HG02571 (cell line): ENCODE results near the gene TESMIN.

ENCODE experiments used
- ATAC-seq: cut with Tn5 transposase; IDR thresholded peaks from one replicate; pipeline ENCODE4 v1.9.1; 2021; ENCODE audit warnings: mild to moderate bottlenecking, moderate library complexity; ENCODE audit not compliant: unreplicated experiment

Gene TESMIN

DNA sequence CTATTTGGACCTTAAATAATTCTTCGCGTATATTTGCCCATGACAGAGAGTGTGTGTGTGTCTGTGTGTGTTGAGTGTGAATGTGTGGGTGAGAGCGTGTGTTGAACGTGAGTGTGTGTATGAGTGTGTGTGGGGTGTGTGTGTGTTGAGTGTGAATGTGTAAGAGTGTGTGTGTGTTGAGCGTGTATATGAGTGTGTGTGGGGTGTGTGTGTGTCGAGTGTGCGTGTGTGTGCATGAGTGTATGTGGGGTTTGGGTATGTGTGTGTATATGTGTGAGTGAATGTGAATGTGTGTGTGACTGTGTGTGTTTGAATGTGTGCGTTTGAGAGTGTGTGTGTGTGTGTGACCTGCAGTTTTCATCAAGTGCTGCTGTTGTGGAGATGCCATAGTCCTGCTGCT, 40.2 kb downstream of the TESMIN start:
- ATAC-seq: no peak

DNA sequence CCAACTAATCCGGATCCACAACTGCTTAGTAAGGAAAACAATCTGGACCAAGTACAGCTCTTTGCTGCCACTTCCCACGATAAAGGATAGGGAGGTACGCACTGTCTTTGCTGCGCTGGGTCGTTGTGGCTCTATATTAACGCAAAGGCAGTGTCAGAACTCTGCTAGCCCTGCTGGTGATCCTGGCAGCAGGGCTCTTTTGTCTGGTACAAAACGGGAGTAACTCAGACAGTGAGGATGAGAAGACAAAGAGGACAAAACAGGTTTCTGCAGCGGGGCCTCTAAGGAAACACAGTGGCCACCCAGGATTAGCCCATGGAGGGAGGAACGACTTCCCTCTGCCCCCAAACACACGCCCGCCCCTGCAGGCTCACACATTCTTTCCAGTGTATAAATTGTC, 40.9 kb downstream of the TESMIN start:
- ATAC-seq: no peak

DNA sequence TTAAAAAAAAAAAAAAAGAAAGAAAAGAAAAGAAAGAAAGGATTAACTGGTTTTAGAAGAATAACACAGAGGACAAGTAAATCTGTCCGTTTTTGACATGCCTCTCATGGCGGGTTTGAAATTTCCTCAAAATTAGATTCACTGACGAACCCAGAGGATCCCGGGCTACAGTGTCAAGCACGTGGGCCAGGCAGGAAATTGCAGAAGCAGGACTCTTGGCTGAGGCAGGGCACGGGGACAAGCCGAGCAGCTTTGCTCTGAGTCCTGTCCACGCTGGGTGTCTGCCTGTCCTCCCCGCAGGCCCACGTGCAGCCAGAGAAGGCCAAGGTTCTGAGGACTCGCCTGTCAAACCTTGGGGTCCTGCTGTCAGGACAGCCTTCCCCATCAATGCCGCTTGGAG, 42.3 kb downstream of the TESMIN start:
- ATAC-seq: no peak

DNA sequence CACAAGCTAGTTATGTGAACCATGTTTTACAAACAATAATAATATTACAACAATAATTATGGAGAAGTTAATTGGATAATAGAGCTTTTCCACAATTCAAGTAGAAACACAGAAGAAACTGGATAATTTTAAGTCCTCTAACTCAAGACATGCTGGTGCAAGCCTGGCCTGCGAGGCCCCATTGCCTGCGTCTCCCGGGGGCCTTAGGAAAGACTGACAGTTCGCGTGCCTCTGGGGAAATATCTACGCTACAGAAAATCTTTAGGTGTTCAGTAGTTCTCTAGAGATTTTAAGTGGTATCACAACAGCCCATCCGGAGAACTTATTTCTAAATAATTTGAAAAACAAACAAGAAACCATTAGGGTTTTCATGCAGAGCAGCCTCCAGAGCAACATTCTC, 43.8 kb downstream of the TESMIN start:
- no peak for ATAC-seq

DNA sequence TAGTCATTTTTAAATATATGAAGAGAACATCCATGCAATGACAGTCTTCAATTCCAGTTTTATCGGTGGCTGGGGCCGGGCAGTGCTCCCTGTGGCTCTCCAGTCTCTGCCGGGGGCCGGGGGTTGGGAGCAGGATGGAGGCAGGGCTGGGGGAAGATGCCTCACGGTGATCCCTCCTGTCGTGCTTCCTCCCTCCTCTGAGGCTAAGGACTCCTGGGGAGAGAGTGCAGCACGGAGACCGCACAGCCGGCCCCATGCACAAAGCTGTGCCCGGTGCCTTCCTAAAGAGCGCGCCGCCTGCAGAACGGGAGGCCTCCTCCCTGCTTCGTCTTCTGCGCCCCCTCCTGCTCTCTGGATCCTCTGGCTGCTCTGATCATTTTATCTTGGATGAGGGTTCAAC, 46.4 kb downstream of the TESMIN start:
- ATAC-seq: no peak

DNA sequence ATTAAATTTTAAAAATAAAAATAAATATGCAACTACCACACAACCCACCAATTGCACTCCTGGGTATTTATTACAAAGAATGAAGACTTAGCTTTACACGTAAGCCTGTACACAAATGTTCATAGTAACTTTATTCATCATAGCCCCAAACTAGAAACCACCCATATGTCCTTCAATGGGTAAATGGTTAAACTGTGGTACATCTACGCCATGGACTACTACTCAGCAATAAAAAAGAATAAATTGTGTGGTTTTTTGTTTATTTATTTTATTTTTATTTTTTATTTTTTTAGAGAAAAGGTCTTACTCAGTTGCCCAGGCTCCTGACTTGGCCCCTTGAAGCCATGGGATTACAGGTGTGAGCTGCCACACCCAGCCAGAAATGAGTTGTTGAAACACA, 52.3 kb downstream of the TESMIN start:
- ATAC-seq: no peak

DNA sequence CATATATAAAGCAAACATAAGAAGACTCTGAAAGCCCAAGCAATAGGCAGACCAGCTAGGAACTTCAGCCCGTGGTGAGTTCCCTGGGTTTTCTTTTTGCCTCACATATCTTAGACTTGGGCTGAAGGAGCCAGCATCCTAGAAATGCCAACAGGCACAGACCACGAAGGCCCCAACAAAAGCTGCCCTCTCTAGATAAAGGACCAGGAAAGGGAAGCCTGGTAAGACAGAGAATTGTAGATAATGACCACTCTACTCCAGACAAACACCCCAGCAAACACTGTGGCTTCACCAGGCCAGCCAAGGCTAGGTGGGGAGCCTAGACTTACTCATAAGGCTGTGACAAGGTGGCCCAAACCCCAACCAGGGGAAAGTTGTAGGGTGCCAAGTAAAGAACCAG, 55.8 kb downstream of the TESMIN start:
- ATAC-seq: no peak

DNA sequence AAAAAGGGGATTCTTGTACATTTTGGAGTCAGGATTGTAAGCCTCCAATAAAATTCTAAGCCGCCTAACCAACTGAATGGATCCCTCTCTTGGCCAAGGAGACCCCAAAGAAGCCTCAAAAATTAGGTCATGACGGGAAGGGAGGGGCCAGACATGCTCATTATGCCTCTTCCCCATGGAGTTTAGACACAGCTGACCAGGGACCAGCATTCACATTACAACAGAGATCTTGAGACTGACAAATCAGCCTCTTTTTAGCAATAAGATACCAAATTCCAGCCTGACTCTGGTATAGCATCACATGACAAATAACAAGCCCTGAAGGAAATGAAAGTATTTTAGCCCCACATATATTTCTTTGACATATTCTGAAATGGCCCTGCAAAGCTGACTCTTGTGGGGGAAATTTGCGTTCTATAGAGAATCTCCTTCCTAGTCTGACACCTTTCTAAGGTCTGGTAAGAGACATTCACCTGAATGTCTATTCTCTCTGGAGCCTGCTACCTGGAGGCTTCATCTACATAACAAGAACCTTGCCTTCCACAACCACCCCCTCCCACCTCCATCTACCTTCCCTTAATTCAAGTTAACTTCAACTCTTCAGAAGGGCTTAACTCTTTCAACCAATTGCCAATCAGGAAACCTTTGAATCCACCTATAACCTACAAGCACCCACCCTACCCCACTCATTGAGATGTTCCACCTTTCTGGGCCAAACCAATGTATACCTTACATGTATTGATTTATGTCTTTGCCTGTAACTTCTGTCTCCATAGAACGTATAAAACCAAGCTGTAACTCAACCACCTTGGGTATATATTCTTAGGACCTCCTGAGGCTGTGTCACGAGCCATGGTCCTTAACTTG, 56.7 kb downstream of the TESMIN start:
- no peak for ATAC-seq

DNA sequence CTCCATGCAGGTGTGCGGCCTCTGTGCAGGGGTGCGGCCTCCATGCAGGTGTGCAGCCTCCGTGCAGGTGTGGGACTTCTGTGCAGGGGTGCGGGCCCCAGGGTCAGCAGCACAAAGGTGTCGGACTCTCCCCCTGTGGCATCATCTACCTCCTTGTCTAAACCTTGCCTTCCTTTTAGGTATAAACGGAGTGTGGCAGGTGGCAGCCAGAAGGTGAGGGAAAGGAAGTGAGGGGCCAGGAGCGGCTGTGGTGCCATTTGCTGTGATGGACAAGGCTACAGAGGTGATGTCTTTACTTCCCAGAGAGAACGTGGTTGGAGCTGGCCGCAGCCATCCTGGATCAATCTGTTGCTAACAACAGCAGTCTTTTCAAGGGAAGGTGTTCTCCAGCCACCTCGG, 57.8 kb downstream of the TESMIN start:
- no peak for ATAC-seq

DNA sequence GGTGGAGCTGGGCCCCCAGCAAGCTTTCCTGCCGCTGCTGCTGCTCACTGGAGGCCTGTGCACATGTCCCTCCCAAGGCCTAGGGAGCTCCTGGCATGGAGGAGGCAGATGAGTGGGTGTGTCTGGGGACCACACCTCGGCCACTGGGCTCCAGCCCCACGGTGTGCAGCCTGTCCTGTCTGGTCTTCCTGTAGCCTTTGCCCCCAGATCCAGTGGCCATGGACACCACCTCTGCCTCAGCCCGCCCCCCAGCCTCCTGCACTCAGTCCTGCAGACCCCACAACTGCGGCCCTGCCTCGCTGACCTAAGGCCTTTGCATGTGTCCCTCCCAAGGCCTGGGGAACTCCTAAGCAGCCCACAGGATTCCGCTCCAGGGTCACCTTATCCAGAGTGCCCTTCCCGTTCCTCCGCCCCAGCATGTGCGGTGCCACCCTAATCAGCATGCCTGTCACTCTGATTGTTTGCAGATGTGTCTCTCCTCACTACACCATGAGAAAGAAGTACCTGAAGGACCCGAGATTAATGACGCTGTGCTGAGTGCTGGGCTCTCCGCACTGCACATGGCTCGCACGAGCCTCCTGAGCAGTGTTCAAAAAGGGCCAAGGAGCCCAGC, 58.3 kb downstream of the TESMIN start:
- ATAC-seq: no peak

DNA sequence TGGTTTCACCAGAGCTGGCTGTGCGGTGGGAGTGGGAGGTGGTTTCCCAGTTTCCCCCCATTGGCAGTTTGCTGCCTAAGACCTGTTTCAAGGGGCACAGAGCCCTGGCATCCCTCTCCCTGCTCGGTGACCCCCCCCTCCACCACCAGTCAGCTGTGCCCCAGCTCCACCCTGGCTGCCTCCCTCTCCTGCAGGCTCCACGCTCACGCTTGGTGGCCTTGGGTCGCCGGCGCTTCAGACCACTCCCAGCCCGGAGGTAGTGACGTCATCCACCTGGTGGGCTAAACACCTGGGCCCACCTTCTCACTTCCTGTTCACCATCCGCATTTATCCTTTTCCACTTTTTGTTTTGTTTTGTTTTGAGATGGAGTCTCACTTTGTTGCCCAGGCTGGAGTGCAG, 59.2 kb downstream of the TESMIN start:
- ATAC-seq: no peak

DNA sequence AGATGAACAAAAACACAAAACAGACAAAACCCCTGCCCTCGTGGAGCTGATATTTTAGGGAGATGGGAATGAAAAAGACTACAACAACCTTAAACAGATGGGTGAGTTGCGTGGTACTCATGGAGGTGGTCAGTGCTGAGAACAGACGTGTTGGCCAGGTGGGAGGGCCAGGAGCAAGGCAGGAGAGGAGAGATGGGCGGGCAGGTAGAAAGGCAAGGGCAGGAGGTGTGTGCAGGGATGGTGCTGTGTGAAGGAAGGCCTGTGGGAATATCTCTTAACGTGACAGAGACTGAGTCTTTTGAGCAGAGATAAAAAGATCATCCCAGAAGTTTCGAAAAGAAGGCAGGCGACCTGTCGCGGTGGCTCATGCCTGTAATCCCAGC, 59.9 kb downstream of the TESMIN start:
- ATAC-seq: no peak

DNA sequence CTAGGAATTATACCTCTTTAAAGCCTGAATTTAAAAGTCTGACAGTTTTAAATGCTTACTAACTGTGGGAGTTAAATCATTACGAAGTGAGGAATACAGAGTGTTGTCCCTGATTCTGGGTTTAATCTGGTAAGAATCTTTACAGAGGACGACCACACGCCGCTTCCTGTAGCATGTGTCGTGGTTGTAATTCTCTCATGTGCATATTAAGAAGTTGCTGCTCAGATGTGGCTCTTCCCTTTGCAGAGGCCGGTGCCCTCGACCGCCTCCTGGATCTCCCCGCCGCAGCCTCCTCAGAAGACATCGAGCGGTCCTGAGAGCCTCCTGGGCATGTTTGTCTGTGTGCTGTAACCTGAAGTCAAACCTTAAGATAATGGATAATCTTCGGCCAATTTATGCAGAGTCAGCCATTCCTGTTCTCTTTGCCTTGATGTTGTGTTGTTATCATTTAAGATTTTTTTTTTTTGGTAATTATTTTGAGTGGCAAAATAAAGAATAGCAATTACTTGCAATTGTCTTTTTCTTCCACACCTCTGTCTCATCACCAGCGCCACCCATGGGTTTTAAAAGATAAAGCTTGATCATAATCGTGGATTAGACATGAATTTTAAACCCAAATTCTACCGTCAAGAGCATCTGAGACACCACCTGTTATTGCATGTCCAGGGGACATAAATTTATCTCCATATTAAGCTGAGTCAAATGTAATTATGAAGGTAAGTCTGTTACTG, 60.5 kb downstream of the TESMIN start:
- ATAC-seq: no peak

DNA sequence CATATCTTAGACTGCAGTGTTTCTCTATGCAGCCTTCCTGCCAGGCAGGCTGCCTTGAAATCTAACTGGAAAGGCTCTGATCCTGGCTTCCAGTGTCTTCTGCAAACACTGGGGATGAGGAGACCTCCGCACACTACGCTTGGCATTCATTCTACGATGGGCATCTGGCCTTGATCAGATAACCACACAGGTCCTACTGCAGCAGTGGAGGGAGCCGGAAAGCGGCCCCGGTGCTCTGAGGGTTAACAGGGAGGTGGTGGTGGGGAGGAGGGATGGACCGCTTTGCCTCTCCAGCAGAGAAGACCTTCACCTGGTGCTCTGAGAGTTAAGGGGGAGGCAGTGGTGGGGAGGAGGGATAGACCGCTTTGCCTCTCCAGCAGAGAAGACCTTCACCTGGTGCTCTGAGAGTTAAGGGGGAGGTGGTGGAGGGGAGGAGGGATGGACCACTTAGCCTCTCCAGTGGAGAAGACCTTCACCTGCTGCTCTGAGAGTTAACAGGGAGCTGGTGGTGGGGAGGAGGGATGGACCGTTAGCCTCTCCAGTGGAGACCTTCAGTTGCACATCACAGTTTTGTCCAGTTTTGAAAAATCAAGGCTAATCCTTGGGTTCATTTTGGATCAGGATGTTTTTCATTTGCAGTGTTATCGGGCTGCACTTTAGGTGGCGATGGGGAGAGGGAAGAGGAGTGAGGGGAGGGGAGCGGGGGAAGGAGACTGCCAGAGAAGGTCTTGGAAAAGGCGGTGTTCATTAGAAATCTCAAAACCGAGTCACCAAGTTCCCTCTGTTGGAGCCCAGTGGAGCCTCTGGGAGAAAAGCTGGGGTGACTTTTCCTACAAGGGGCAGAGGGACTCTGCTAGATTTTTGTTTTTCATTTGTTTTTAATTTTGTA, 61.3 kb downstream of the TESMIN start:
- ATAC-seq: no peak

DNA sequence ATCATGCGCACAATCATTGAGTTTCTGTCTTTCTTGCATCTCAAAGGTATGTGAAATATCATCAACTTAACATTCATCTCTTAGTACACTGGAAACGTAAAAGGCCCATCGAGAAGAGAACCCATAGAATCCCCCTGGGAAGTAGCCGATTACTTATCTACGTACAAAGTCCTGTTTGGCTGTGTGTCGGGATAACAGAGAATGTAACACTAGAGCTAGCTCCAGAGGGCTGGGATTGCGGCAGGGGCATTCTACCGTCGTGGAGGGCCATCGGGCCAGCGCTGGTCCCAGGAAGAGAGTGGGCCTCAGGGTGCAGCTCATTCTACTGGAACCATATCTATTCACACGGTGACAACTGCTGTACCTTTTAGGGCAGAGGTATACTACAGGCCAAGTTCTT, 62.4 kb downstream of the TESMIN start:
- no peak for ATAC-seq

DNA sequence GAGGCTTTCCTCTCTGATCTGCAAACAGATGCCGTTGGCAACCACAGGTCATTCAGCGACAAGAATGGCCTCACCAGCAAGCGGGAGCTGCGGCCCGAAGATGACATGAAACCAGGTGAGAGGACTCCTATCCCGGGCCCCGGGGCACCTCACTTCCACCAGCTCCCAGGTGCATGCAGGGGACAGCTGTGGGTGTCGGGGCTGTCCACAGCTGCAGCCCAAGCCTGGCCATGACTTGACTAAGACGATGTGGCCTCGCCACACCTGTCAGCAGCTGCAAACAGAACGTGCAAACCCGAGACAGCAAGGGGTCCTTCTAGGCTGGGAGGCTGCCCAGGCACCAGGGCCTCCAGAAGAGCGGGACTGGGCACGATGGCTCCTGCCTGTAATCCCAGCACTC, 63.3 kb downstream of the TESMIN start:
- no peak for ATAC-seq

DNA sequence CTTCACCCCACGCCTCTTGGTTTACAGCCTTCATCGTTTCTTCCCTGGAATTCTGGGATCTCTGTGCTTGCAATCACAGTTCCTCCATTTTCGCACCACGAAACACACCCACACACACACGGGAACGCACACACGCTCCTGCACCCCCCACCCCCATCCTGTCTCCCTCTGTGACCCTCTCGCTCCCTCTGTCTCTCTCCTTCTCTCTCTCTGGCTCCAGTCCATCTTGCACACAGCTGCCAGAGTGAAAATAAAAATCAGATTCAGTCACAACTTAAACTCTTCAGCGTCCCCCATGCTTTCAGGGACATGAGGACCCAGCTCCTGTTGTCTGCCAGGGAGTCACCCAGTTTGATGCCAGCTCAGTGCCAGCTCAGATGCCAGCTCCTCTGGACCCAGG, 64.0 kb downstream of the TESMIN start:
- no peak for ATAC-seq

DNA sequence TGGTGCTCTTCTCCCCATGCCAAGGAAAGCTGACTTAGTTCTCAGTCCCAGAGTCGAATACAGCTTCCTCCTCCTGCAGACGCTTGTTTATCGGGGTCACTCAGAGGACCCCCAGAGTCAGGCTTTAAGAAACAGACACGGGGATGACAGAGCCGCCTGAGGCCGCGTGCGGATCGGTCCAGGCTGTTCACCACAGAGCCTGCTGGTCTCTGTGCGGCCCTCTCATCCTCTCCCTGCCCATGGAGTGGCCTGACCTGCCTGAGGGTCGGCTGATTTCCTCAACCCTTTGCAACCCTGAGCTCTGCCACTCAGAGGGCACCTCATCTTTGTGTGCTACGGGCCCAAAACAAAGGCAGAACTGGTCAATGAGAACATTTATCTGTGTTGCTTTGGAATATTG, 64.8 kb downstream of the TESMIN start:
- no peak for ATAC-seq

DNA sequence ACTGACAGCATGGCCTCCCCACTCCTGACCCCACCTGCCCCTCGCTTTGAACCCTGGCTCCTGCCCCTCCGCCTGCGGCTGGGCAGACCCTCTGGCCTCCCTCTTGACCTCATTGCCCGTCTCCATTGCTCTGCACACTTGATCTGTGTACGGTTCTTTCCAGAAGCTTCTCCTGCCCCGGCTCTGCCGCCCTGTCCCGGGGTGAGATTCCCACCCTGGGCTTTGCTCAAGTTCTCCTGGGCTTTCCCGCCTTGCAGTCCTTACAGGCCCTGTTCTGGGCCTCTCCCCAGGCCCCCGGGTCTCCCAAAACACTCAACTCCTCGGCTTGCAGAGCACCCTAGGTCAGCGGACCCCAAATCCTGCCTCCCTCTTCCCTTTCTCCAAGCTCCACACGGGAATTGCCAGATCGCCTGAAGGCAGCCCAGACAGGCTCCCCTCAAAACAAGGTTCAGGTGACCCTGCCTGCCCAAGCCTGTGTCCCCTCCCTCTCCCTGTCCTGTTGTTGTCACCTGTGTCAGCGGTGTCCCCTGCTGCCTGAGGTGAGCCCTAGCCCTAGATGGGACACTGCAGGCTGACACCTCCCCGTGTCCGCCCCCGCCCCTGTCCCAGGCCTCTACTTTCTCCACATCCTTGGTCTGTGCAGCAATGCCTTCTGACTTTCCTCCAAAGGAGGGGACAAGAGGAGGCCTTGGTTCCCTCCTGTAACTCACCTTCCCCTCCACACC, 65.5 kb downstream of the TESMIN start:
- no peak for ATAC-seq
